T47D (cell line): ENCODE measurements around the gene CPXM1.

Source experiments
- DNase-seq, 2 experiments: peaks; one replicate each; pipeline versions ENCODE4 v3.0.0 to v3.0.0-alpha.2; 2011 to 2012; ENCODE audit warnings: low read depth in 1 of 2, low spot score in 1 of 2
- JUND ChIP-seq: IDR thresholded peaks from 2 replicates; pipeline ENCODE4 v1.6.1; 2012; ENCODE audit warnings: low read depth
- in situ Hi-C: cut with HindIII; loops from 2 replicates; pipeline ENCODE4 v1.10.0; 2016; ENCODE audit warnings: low sequenced_read_pairs, low pct_unique_long_range_greater_than_20kb

The CPXM1 gene

GRCh38 chr20:2762578-2763131, 37.8 kb downstream of the CPXM1 start:
- TF ChIP-seq JUND = no peak
- no peak for DNase-seq

GRCh38 chr20:2761885-2762284, 38.5 kb downstream of the CPXM1 start:
- in situ Hi-C loops = no loop called here
- TF ChIP-seq JUND = no peak
- DNase-seq = no peak

More at GRCh38 chr20:2762578-2763131, 37.8 kb downstream of the CPXM1 start:
- in situ Hi-C loops = no loop called here

GRCh38 chr20:2760952-2761305, 39.5 kb downstream of the CPXM1 start:
- TF ChIP-seq JUND = no peak
- in situ Hi-C loops = no loop called here
- no peak for DNase-seq

- in situ Hi-C loops = no loop called here
- no peak for DNase-seq
- TF ChIP-seq JUND = no peak
Measured at GRCh38 chr20:2760297-2760951, 40.0 kb downstream of the CPXM1 start.

- in situ Hi-C loops = no loop called here
- no peak for DNase-seq
- no peak for TF ChIP-seq JUND
Measured at GRCh38 chr20:2759603-2760296, 40.7 kb downstream of the CPXM1 start.

- in situ Hi-C loops = no loop called here
- no peak for DNase-seq
Measured at GRCh38 chr20:2759143-2759542, 41.3 kb downstream of the CPXM1 start.

GRCh38 chr20:2757969-2758368, 42.5 kb downstream of the CPXM1 start:
- in situ Hi-C loops = no loop called here
- DNase-seq = no peak
- no peak for TF ChIP-seq JUND

More at GRCh38 chr20:2759143-2759542, 41.3 kb downstream of the CPXM1 start:
- TF ChIP-seq JUND = no peak

GRCh38 chr20:2757001-2757400, 43.4 kb downstream of the CPXM1 start:
- DNase-seq = no peak
- in situ Hi-C loops = no loop called here
- TF ChIP-seq JUND = no peak

- in situ Hi-C loops = no loop called here
- peak; percentile 72 to 73 for DNase-seq
- TF ChIP-seq JUND = no peak
Measured at GRCh38 chr20:2756056-2756611, 44.3 kb downstream of the CPXM1 start.

- in situ Hi-C loops = no loop called here
- DNase-seq = no peak
- no peak for TF ChIP-seq JUND
Measured at GRCh38 chr20:2755451-2756055, 44.9 kb downstream of the CPXM1 start.

GRCh38 chr20:2754424-2754823, 46.0 kb downstream of the CPXM1 start:
- DNase-seq = no peak
- in situ Hi-C loops = no loop called here
- TF ChIP-seq JUND = no peak

- DNase-seq = no peak
- TF ChIP-seq JUND = no peak
- in situ Hi-C loops = no loop called here
Measured at GRCh38 chr20:2753461-2754040, 46.9 kb downstream of the CPXM1 start.
